ENCODE measurements around the gene FSD1L. TPM values are rescaled to one million over a fixed set of nuclear protein-coding genes. Genes with fewer than 3 reads are reported as not detected.

Gene FSD1L
- total RNA-seq, 2 donors from 2014 or later: 2.5 to 3.0 TPM

DNA sequence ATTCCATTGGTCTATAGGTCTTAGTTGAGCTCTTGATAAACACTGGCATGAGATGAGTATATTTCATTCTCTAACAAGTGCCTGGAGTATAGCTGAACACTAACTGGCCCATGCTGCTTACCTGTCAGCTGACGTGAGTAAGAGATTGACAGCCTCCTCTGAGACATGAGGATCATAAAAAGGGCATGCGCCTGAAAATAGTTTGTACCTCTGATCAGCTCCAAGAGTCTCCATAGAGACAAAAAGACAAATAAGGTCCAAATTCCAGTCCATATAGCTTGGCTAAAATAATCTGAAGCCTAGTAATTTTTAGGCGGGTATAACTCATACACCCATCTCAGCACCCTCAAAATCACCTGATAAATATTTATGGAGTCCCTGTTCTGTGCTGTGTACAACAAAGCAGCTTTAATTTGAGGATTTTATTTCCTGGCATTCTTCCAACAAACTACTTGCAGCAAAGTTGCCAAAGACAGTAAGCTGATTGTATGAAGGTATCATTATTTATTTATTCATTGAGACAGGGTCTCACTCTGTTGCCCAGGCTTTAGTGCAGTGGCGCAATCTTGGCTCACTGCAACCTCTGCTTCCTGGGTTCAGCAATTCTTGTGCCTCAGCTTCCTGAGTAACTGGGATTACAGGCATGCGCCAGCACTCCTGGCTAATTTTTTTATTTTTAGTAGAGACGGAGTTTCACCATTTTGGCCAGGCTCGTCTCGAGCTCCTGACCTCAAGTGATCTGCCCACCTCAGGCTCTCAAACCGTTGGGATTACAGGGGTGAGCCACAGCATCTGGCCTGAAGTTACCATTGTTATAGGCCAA is 16.2 kb upstream of the FSD1L start:
- intact Hi-C loops (cut with DNase I): no loop called here
- DNase-seq (no peak), ATAC-seq (no peak)

DNA sequence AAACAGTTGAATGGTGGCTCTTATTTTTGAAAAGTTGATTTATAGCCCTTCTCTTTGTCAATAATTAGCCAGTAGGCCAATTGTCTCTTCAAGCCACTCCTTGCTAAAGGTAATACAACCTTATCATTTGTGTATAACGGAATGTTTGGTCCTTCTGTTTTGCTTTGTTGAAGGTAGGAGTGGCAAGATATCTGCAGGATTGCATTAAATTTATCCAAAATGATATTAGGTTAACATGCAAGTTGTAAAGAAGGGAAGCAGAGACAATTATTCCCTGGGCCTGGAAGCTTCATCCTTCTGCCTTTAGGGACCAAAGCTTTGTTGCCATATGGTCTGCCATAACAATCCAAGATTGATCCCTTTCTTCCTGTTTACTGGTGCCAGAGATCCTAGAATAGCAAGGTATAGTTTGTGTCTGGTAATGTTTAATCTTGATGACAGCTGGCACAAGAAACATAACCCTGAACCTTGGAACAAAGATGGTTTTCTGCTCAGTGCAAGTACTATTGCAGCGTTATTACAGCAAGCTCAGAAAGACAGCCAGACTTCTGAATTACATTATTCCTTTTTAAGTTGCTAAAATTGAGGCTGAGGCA is 15.5 kb upstream of the FSD1L start:
- ATAC-seq: no peak
- intact Hi-C loops (cut with DNase I): no loop called here
- no peak for DNase-seq

DNA sequence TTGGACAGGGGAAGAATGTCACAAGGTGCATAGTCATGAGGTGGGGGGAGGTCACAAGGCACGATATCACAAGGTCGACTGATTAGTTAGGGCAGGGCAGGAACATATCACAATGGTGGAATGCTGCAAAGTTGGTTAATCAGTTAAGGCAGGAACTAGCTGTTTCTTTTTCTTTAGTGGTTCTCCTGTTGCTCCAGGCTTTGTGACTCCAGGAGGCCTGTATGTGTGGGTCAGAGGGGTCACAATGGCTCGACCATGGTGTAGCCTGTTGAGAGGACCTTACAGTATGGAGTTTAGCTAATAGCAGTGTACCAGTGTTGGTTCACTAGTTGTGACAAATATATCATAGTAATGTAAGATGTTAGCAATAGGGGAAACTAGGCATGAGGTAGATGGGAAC is 12.4 kb upstream of the FSD1L start:
- ATAC-seq (no peak), DNase-seq (no peak)
- intact Hi-C loops (cut with DNase I): no loop called here

DNA sequence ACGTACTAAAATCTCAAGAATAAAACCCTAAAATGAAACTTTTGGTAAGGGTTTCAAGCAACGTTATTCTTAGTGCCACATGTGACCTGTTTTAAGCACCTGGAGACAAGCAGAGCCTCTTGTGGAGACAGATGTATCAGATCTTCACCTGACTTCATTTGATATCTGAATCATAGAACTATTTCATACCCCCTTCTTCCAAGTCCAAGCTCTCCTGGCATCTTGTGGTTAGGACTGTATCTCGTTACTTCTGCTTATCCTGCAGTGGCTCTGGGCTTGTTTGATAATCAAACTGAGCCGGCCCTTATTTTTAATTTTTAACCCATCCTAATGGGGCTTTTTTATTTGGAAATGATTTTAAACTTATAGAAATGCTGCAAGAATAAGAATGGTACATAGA is 11.1 kb upstream of the FSD1L start:
- DNase-seq (no peak), ATAC-seq (no peak)
- intact Hi-C loops (cut with DNase I): no loop called here

DNA sequence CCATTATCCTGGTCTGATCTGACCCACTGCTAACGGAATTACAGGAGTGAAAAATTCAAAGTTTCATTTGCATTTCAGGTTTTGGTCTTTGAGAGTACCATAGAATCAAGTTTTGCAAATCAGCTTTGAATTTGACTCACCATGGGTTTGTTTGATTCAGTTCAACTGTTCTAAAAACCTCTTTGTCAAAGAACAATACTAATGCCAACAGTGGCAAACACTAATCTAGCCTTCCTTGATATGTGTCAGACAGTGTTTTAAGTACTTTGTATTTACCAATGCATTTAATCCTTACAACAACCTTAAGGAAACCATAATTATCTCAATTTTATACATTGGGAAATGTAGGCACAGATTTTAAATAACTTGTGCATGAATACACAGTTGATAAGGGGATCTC is 10.1 kb upstream of the FSD1L start:
- DNase-seq (no peak), ATAC-seq (no peak)
- intact Hi-C loops (cut with DNase I): no loop called here

DNA sequence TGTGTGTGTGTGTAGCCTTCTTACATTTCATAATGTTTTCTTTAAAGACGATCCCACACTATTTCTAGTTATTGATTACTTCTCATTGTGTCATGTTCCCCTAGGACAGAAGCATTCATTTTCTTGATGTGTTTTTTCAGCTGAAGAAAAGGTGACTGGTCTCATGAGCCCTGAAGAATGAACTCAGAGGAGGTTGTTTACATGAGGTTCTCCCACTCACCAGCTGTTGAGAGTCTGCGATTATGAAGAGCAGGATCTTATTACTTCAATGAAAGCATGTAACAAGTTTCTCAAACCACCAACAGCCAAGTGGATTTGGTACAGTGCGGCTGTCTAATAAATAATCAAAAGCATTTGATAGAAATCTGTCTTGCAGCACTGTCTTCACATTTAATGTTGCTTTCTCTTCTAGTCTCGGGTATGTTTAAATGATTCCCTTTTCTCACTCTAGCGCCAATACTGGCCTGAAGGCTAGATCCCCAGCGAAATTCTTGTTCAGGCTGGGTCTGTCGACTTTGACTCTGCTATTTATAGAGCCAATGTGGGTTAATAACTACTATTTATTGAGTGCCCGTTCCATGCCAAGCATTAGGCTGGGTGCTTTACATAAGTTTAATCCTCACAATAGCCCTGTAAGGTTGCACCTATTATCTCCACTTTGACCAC is 9.6 kb upstream of the FSD1L start:
- DNase-seq (no peak), ATAC-seq (peak in 1 of 2 donors; percentile 72)
- intact Hi-C loops (cut with DNase I): no loop called here

DNA sequence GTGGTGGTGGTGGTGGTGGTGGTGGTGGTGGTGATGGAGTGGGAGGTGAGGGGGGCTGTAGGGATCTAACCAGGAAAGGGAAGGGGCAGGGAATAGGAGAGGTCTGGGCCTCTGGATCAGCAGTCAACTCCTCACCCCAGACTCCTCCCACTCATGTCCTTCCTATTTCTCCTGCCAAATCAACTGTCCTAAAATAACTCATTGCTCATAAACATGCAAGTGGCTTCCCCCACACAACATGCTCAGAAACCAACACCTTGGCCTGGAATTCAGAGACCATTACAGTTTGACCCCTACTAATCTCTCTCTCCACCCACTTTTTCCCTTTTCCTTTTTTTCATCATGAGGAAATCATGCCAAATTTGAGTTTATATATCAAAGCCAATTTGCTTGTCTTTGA is 8.4 kb upstream of the FSD1L start:
- ATAC-seq (peak; percentile 86 to 87), DNase-seq (no peak)
- intact Hi-C loops (cut with DNase I): no loop called here

DNA sequence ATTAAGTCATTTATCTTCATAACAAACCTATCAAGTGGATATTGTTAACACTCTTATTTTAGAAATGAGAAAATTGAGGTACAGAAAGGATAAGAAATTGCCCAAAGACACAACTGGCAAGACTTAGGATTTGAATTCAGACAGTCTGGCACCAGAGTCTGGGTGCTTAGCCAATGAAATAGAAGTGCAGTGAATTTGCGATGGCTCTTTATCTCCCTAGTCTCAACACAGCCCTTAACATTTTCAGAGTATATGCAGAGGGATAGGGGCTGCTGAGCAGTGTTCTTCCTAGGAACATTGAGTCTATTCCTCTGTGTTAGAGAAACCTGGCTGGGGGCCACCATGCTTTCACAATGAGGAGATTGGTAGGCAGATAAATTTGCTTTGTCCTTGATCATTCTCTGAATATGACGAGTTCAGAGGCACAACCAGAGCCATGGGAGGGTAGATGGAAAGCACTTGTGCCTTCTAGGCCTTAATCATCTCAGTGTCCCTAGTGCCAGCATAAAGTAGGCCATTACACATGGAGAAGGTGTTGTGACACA is 6.1 kb upstream of the FSD1L start:
- intact Hi-C loops (cut with DNase I): no loop called here
- DNase-seq: no peak
- no peak for ATAC-seq

DNA sequence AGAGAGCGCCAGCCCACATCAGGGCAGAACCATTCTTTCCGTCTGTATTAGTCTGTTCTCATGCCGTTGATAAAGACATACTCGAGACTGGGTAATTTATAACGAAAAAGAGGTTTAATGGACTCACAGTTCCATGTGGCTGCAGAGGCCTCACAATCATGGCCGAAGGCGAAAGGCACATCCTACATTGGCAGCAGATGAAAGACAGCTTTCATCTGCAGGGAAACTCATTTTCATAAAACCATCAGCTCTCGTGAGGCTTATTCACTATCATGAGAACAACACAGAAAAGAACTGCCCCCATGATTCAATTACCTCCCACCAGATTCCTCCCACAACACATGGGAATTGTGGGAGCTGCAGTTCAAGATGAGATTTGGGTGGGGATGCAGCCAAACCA is 4.7 kb upstream of the FSD1L start:
- intact Hi-C loops (cut with DNase I): no loop called here
- ATAC-seq (no peak), DNase-seq (no peak)

DNA sequence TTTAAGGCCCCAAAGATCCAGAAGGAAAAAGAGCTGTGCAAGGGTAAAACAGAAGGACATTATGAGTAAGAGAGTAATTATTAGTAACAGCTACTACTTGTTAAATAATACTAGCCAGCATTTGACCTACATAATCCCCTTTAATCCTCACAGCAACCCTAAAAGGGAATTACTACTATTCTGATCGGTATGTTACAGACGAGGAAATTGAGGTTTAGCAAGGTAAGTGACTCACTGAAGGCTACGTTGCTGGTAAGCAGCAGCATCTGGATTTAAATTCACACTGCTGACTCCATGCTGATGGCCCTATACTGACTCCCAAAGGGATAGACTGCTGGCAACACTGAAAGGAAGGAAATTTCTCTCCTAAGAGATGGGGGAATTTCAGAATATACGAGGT is 3.7 kb upstream of the FSD1L start:
- no peak for ATAC-seq
- intact Hi-C loops (cut with DNase I): no loop called here
- DNase-seq: no peak

DNA sequence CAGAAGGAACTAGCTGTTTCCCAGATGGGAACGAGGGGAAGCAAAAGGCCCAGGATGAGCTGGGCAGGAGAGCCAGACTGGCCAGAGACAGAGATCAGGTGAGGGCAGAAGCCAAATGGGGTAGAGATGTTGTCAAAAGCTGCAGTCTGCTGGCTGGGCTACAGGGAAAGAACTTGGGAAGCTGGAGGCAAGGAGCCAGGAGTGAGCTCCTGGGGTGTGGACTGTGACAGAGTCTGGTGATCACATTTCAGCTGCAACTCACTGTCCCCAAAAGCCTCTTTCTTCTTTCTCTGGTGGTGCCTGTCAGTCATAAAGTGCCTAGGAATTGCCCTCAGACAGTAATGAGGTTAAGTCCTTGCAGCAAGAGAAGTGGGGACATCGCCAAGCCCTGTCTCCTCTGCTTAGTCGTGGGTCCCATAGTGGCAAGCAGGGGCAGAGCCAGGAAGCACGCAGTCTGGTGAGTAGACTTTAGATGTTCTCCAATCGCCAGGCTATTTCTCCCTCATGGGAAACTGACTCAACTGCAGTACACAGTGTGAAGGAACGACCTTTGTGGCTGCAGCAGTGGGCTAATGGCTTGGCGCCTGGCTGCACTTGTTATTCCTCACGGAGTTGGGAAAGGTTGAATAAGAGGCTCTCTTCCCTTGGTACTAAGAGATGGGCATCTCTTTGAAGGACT is 2.5 kb upstream of the FSD1L start:
- DNase-seq: no peak
- no peak for ATAC-seq
- intact Hi-C loops (cut with DNase I): no loop called here

DNA sequence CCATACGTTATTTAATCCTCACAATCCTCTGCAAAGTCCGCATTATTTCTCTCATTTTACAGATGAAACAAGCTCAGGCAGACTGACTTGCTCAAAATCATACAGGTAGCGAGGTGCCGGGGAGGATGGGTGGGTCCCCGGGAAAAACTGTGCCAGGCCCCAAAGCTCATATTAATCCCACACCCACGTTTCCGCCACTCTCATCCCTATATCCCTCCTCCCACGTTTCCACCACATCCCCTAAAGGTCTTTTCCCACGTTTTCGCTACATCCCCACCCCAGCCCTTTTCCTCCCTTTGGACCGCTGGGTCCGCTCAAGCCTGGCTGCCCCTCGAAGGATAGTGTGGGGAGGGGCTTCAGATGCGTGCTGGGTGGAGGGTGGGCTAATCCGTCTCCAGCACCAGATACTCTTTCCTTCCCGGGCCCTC is 434 bp upstream of the FSD1L start:
- DNase-seq (no peak), ATAC-seq (no peak)
- intact Hi-C loops (cut with DNase I): no loop called here

DNA sequence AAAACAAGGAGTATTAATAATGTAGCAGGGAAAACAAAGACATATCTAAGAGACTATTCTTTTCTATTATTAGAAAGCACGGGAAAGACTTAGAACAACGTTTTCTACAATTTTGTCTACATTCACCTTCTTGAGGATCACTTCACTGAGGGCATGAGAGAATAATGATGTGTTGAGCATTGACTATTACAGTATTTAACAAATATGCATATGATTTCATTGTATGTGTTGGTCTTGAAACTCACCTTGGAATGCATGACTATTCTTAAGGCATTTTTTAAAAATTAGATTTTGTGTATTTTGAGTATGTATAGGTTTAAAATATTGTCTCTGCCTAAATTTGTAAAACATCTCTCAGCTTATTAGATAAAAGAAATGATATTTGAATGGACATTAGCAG is 1.2 kb downstream of the FSD1L start:
- intact Hi-C loops (cut with DNase I): no loop called here
- ATAC-seq: no peak

DNA sequence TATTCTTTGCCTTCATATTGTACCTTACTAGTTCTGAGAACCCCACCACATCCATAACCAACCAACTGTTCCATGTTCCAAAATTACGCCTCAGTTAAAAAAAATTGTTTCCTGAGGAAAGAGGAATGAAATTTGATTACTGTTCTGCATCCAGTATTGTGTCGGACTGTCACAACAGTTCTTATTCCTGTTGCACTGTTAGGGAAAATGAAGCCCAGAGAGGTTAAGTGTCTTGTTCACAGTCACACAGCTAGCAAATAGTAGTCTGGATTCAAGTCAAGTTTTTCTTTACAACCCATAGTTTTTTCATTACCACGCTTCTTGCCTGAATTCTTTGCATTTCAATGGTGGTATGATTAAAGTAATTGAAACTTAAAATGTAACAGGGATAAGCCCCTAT is 4.4 kb downstream of the FSD1L start:
- intact Hi-C loops (cut with DNase I): no loop called here
- DNase-seq: no peak
- ATAC-seq: no peak

More for the DNA sequence above, 1.2 kb downstream of the FSD1L start:
- no peak for DNase-seq

DNA sequence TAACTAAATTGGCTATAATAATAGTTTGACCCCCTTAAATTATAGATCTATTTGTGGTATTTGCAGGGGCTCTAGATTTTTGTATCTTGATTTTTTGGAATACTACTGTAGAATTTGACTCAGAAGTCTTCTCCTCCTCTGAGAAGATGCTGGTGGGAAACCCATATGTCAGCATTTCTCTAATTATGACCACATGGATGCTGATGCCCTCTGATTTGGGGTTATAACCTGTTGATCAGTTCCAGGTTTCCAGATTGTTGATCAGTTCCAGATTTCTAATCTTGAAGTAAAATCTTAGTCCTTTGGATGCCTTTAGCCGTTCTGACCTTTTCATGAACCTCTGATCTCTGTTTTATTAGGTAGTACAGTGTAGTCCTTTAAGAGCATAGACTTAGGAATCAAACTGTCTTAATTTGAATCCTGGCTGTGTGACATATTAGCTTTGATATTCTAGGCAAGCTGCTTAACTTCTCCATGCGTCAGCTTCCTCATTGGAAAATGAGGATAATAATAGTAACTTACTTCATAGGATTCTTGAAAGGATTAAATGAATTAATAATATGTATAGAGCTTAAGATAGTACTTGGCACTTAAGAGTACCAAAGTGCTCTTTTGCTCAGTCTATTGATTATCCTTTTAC is 8.1 kb downstream of the FSD1L start:
- intact Hi-C loops (cut with DNase I): no loop called here
- DNase-seq (no peak), ATAC-seq (no peak)

DNA sequence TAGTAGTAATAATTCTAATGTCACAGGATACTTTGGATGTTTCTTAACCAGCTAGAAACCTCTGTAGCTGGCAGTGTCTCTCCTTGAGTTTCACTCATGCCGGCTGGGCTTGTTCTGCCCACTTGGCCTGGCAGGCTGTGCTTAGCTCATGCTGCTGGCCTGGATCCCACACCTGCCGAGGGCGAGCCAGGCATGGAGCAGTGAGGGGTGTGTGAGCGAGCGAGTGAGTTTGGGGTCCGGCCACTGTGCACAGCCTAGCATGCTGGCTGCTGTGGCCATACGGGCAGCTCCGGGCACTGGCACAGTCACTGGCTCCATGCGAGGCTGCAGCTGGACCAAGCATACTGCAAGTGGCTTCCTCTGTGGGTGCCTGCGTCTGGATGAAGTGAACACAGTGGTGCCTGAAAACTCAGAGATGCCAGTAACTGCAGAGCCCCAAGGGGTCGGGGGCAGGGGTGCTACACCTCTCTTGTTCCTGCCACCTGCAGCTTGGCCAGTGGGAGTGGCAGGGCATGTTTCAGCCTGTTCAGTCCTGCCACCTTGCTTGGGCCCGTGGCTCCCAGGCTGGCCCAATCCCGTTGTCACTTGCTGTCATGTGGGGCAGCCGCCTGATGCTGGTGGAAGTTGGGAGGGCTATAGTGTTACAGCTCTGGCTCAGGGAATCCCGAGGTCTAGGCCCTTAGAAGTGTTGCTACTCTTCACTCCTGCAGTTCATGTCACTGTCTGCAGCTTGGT is 9.9 kb downstream of the FSD1L start:
- DNase-seq (no peak), ATAC-seq (peak; percentile 78 to 90)
- intact Hi-C loops (cut with DNase I): no loop called here

DNA sequence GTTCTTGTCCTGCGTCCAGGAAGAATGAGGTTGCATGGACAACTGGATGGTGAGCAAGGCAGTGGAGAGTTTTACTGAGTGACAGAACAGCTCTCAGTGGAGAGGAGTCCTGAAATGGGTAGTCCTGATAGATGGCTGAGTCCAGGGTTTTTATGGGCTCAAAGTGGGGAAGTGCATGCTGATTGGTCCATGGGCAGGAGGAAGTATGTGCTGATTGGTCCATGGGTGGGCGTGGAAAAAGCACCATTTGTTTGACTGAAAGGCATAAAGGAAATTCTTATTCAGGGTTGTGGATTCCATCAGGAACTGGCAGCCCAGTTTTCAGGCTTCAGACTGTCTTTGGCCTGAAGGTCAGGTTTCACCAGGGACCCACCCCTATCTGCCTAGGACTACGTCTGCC is 10.6 kb downstream of the FSD1L start:
- peak; percentile 26 to 48 for ATAC-seq
- intact Hi-C loops (cut with DNase I): no loop called here
- DNase-seq: no peak

DNA sequence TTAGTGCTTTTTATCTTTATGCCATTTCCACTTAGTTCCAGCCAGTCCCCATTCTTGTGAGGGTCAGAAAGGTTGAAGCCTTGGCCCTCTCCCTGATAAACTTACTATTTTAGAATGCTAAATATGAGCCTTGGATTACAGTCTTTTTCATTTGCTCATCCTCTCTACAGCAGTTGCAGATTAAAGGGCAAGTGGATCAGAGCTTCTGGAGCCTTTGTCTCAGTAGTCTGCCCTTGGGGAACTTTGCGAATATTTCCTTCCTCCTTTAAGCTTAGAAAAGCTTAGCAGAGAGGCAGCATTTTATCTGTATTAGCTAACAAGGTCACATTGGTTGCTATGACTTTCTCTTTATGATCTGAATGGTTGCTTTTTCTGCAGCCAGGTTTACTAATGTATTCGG is 11.5 kb downstream of the FSD1L start:
- intact Hi-C loops (cut with DNase I): no loop called here
- ATAC-seq (no peak), DNase-seq (no peak)
